SK-N-MC (cell line): ENCODE results near the gene TSPEAR.

Source experiments
- DNase-seq: peaks from one replicate; pipeline ENCODE4 v3.0.0-alpha.2; 2011; ENCODE audit warnings: low read depth, low spot score
- H3K27ac ChIP-seq: fragments of 200-600 bp; sonication (generic); 2 replicates; pipeline ENCODE4 v1.5.1; 2016; ENCODE audit warnings: mixed run types
- H3K36me3 ChIP-seq: fragments of 200-600 bp; sonication (generic); 2 replicates; pipeline ENCODE4 v1.6.1; 2017; ENCODE audit warnings: antibody characterized with exemption, low read length, mixed read lengths; ENCODE audit not compliant: insufficient read depth
- H3K4me3 ChIP-seq: fragments of 200-600 bp; sonication (generic); 2 replicates; pipeline ENCODE4 v1.5.1; 2016
- H3K9ac ChIP-seq: fragments of 200-600 bp; sonication (generic); 2 replicates; pipeline ENCODE4 v1.8.0; 2017; ENCODE audit warnings: mixed run types, mixed read lengths; ENCODE audit not compliant: insufficient read length
- H3K9me3 ChIP-seq: fragments of 200-600 bp; sonication (generic); 2 replicates; pipeline ENCODE4 v1.6.1; 2017; ENCODE audit warnings: low read depth, mild to moderate bottlenecking, antibody characterized with exemption, low read length, moderate library complexity, mixed read lengths
- EZH2 ChIP-seq: fragments of 200-600 bp; sonication (generic); IDR thresholded peaks from one replicate; pipeline ENCODE4 v1.6.1; 2017; ENCODE audit warnings: antibody characterized with exemption
- FOXP2 ChIP-seq: optimal IDR thresholded peaks from 2 replicates; pipeline ENCODE3; 2011; ENCODE audit warnings: mild to moderate bottlenecking, moderate library complexity; ENCODE audit not compliant: insufficient read depth; ENCODE audit errors: extremely low read length, control extremely low read depth
- POLR2AphosphoS5 ChIP-seq: IDR thresholded peaks from 2 replicates; pipeline ENCODE4 v1.6.1; 2012; ENCODE audit warnings: mild to moderate bottlenecking, low read depth, low read length, borderline replicate concordance

The TSPEAR gene

DNA sequence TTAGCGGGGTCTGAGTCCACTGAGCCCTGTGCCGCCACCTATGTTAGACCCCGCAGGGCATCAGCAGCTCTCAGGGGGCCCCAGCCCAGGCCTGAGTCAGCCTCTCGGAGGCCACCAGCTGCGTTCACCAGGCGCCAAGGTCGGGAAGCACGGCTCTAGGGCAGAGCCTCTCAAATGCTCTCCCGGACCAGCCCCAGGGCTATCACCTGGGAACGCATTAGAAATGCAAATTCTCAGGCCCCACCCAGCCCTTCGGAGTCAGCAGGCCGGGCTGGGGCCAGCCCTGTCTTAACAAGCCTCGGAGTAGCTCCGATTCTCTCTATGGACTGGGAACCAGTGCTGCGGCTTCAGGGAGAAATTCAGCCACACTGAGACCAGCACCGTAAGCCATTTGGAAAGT, 37.2 kb upstream of the TSPEAR start:
- no peaks in the 10 kb centered on the region for H3K9me3 ChIP-seq
- H3K27ac ChIP-seq, result peak overlapping the region; percentile 16
- no peak for DNase-seq
- no peak for TF ChIP-seq FOXP2
- TF ChIP-seq POLR2AphosphoS5, result no peak
- TF ChIP-seq EZH2, result no peak
- peaks cover 31% of the 10 kb centered on the region for H3K36me3 ChIP-seq
- no peak overlapping the region for H3K9ac ChIP-seq
- no peak overlapping the region for H3K4me3 ChIP-seq

DNA sequence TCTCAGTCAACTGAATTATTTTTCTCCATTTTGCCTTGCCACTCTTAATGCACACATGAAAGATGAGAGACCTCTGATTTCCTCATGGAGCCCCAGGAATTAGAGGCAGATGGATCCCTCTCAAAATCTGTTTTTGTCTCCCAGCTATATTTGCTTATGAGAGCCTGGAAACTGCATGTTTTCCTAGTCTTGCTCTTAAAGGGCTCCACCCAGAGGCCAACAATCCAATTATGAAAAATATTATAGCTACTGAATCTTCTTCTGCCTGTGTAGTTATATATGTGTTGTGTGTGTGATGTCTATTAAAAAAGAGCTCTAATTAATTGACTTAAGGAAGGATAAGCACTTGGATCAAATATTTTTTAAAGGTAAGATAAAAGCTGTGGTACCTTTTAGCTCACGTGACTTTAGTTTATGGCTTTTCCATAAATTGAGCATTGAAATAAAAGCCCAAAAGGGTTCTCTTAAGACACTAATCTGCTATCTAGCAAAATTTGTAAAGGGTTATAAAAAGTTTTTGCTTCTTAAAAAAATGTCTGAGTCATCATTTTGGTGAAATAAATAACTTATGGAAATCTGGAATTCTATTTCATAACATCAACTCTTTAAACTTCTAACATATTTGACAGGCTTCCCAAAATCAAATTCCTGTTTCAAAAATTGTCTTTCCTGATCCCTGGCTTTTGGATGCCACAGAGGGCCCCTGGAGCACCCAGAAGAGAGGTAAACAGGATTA, 31.2 kb upstream of the TSPEAR start:
- peak overlapping the region; percentile 43 for H3K4me3 ChIP-seq
- peaks cover 33% of the 10 kb centered on the region for H3K36me3 ChIP-seq
- no peaks in the 10 kb centered on the region for H3K9me3 ChIP-seq
- H3K27ac ChIP-seq, result peak overlapping the region; percentile 95
- TF ChIP-seq FOXP2 (no peak), EZH2 (no peak), POLR2AphosphoS5 (no peak)
- no peak for DNase-seq
- no peak overlapping the region for H3K9ac ChIP-seq

DNA sequence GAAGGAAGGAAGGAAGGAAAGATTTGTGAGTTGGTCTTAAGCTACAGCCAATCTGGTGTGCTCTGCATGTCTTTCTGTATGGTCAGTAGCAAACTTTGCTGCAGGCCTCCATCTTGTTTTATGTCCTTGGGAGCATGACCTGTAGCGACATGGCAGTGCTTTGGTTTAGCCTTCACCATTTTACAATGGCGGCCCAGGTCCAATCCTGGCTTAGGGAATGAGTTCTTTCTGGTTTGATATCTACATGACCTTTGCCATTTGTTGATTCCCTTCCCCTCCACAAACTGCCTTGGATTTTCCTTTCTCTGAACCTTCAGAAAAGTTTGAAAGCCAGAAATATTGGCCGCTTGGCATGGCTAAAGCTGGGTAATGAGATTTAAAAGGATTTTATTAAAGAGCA, 30.5 kb upstream of the TSPEAR start:
- Histone ChIP-seq H3K9me3 (no peaks in the 10 kb centered on the region), H3K27ac (peak overlapping the region; percentile 95), H3K9ac (no peak overlapping the region), H3K4me3 (peak overlapping the region; percentile 43), H3K36me3 (peaks cover 36% of the 10 kb centered on the region)
- no peak for TF ChIP-seq POLR2AphosphoS5
- no peak for TF ChIP-seq EZH2
- DNase-seq, result no peak

DNA sequence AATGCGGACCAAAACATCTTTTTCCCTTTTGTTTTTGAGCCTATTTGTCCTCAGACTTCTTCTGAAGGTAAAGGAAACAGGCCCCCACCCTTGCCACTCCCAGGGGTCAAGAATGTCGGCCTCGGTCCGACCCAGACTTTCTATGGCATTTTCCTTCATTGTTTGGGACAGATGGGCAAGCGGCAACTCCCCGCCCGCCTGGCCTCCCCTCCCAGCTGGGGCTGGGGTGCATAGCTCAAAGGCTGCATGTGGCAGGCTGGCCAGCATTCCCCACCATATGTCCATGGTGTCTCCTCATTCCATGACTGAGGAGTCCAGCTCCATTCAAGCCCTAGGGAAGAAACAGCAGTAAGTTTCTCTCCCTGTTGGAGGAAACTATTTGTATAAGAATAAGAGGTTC, 29.4 kb upstream of the TSPEAR start:
- Histone ChIP-seq H3K36me3 (peaks cover 47% of the 10 kb centered on the region), H3K9ac (no peak overlapping the region), H3K27ac (peak overlapping the region; percentile 46; the same call in 1 of the 2 replicates), H3K9me3 (no peaks in the 10 kb centered on the region), H3K4me3 (no peak overlapping the region)
- TF ChIP-seq POLR2AphosphoS5, result no peak
- no peak for TF ChIP-seq EZH2
- no peak for TF ChIP-seq FOXP2
- DNase-seq, result no peak

DNA sequence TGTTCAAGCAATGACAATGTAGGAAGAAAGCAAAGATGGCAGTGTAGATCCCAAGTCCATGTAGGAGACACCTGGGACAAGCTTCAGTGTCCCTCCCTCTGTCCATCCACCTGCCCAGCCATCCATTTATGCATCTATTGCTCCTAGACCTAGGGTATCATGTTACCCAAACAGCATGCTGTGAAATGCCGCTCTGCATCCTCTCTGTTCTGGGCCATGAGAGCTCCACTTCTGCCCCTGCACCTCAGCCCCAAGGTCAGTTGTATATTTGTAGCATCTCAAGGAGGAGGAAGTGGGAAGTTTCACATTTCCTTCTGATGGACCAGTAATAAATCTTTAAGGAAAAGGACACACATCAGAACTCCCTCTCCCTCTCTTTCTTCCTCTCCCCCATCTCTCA, 27.9 kb upstream of the TSPEAR start:
- peaks cover 55% of the 10 kb centered on the region for H3K36me3 ChIP-seq
- H3K9me3 ChIP-seq, result no peaks in the 10 kb centered on the region
- DNase-seq, result no peak
- no peak overlapping the region for H3K27ac ChIP-seq
- H3K9ac ChIP-seq, result no peak overlapping the region
- no peak overlapping the region for H3K4me3 ChIP-seq
- TF ChIP-seq POLR2AphosphoS5, result no peak
- TF ChIP-seq EZH2, result no peak
- no peak for TF ChIP-seq FOXP2

DNA sequence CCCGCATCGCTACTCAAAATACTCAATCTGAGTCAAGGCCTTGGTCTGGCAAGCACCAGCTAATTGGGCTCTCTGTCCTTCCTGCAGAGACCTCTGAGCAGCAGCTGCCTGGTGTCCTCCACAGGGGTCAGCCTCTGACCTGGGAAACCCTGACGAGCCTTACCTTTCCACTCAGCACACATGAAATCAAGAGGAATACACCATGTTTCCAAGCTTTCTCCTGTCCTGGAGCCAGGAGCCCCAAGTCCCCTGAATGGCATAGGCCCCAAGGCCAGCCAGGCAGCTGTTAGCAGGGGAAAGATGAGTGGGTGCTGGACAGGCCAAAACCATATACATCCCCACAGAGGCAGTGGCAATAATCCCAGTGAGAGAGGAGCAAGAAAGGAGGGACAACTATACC, 27.2 kb upstream of the TSPEAR start:
- Histone ChIP-seq H3K36me3 (peaks cover 58% of the 10 kb centered on the region), H3K4me3 (no peak overlapping the region), H3K9me3 (no peaks in the 10 kb centered on the region), H3K27ac (no peak overlapping the region), H3K9ac (no peak overlapping the region)
- no peak for DNase-seq
- no peak for TF ChIP-seq POLR2AphosphoS5
- no peak for TF ChIP-seq FOXP2
- TF ChIP-seq EZH2, result no peak

DNA sequence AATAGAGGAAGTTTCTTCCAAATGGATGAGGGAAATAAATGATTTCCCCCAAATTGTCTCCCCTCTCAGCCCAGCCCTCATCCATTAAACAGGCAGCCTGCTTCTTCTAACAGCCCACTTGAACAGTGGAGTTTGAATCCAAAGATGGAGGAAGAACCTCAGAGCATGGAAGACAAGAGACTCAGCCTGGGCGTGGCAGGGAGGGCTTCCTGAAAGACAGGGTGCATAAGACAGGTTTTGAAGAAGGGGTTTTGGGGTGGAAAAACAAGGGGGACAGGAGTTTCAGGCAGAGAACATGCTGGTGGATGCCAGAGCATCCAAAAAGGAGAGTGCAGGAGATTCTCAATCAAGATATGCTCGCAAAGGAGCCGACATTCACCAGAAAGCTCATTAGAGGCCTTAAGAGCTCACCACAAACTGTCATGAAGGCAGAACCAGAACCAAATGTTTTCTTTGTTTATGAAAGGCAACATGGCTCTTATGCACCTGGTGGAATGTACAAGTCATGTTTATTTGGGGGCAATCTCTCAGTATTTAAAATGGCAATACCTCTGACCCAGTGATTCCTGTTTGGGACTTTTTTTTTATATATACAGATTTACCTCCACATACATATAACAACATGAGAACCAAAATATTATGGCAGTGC, 26.5 kb upstream of the TSPEAR start:
- no peak for DNase-seq
- H3K9ac ChIP-seq, result no peak overlapping the region
- H3K9me3 ChIP-seq, result no peaks in the 10 kb centered on the region
- peaks cover 59% of the 10 kb centered on the region for H3K36me3 ChIP-seq
- no peak for TF ChIP-seq POLR2AphosphoS5
- TF ChIP-seq FOXP2, result no peak
- no peak for TF ChIP-seq EZH2
- H3K4me3 ChIP-seq, result no peak overlapping the region
- no peak overlapping the region for H3K27ac ChIP-seq

DNA sequence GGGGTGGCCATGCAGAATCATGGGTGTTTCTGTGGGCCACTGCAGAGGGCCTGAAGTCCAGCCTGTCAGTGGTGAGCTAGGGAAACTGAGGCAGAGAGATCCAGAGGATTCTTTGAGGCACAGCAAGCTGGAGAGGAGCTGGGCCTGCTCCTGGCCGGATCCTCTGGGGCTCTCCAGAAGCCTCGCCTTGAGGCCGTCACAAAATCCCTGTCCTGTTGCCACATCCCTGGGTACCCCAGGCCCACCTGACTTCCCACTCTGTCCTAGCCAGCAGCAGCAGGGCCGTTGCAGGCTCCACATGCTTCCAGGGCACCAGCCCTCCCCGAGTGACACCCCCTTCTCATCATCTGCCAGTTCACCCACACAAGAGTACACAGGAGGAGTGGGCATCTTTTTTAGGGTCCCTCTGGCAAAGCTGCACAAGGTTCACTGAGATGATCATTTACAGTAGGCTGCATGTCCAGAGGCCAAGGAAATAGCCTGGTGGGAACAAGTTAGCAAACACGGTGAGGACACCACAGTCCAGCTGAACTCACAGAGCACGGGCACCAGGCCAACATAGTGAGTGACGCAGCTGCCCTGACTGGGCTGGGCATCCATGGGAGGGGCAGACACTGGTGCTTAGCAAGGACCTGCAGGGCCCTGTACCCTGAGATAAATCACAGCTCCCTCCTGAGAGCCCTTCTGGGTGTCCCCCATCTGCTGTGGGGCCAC, 25.1 kb upstream of the TSPEAR start:
- no peak overlapping the region for H3K4me3 ChIP-seq
- TF ChIP-seq EZH2, result no peak
- TF ChIP-seq POLR2AphosphoS5, result no peak
- TF ChIP-seq FOXP2, result no peak
- no peak overlapping the region for H3K27ac ChIP-seq
- no peak overlapping the region for H3K9ac ChIP-seq
- H3K9me3 ChIP-seq, result no peaks in the 10 kb centered on the region
- peaks cover 73% of the 10 kb centered on the region for H3K36me3 ChIP-seq
- DNase-seq, result no peak
